Right lobe of liver (tissue), 6 donors: ENCODE data around the gene HNRNPUL2. TPM values are rescaled to one million over a fixed set of nuclear protein-coding genes. Genes with fewer than 3 reads are reported as not detected.
"Not testable (repeated sequence)": the region's sequence is repeated elsewhere in the genome, so short reads cannot be mapped to it uniquely, and the experiment has no call there.

Experiments
- ATAC-seq, 4 donors: fragments of 200-7000 bp; cut with Tn5 transposase; one replicate each; pipeline ENCODE4 v1.9.1; 2020; ENCODE audit warnings: mild to moderate bottlenecking in 4 of 4, moderate library complexity in 4 of 4
- DNase-seq, 3 donors: peaks; one replicate each; pipeline ENCODE4 v3.0.0-alpha.2; 2020
- H3K27ac ChIP-seq, 3 donors: fragments of 200-600 bp; one replicate each; pipeline ENCODE4 v1.8.0; 2022
- H3K27me3 ChIP-seq, 2 donors: fragments of 200-600 bp; one replicate each; pipeline ENCODE4 v1.8.0; 2022
- H3K36me3 ChIP-seq, 4 donors: fragments of 200-600 bp; sonication (generic) in 1 of 4; one replicate each; pipeline versions ENCODE4 v1.5.1 to v1.8.0; 2017 to 2022; ENCODE audit warnings: control low read depth in 1 of 4
- H3K4me1 ChIP-seq, 4 donors: fragments of 200-600 bp; sonication (generic) in 1 of 4; one replicate each; pipeline versions ENCODE4 v1.5.1 to v1.8.0; 2017 to 2022; ENCODE audit warnings: control low read depth in 1 of 4
- H3K4me3 ChIP-seq, 3 donors: fragments of 200-600 bp; one replicate each; pipeline ENCODE4 v1.8.0; 2022
- H3K9me3 ChIP-seq, 4 donors: fragments of 200-600 bp; sonication (generic) in 1 of 4; one replicate each; pipeline versions ENCODE4 v1.5.1 to v1.8.0; 2017 to 2022; ENCODE audit warnings: control low read depth in 1 of 4
- POLR2A ChIP-seq: fragments of 450-650 bp; IDR thresholded peaks from one replicate; pipeline ENCODE4 v1.6.1; 2017; ENCODE audit warnings: antibody characterized with exemption, mild to moderate bottlenecking
- WGBS: methylation state at CpG from one replicate; pipeline ENCODE4 v1.1.6; 2018; ENCODE audit warnings: low coverage, low lambda C conversion rate; ENCODE audit not compliant: insufficient coverage; ENCODE audit errors: missing lambda C conversion rate; 5-methylcytosine and 5-hydroxymethylcytosine counted together
- intact Hi-C, 2 donors: fragments of 100-400 bp; cut with DNase I; formaldehyde crosslinking; loops; one replicate each; pipeline versions ENCODE4 v1.11.2 to v1.14.1; 2022
- total RNA-seq, 6 experiments: library from RNA; depleted of rRNA in 2 of 6; stranded (reverse); fragments of >200 nt in 2 of 6; fragmentation: NEBNext Ultra II Directional in 3 of 6; extraction: Animal tissue kit (Norgen Biotek cat#: 25700) in 3 of 6; gene quantifications; one replicate each; pipeline versions ENCODE4 v1.1.0 to v1.2.4, GENCODE V29; 2016 to 2023
- TF ChIP-seq, protein P1 (sequence below), 4 donors: fragments of 200-600 bp in 3 of 4; fragments of 450-650 bp in 1 of 4; IDR thresholded peaks; one replicate each; pipeline versions ENCODE4 v1.5.1 to v1.8.0; 2016 to 2022; ENCODE audit warnings: antibody characterized with exemption in 4 of 4, mild to moderate bottlenecking in 2 of 4
- donor health status: DM: no; HTN: yes; CAD: no.
- donor health status: DM: no; HTN: no; CAD: no.
- donor health status: DM: no; HTN: no; CAD: no.
- donor health status: DM: no; HTN: yes; CAD: no.
- donor health status: DM: no; HTN: yes; CAD: no.

HNRNPUL2 gene
- total RNA-seq, 6 experiments from 2014 or later = 7.9 to 17.1 (median 13.3) TPM

GRCh38 chr11:62747475-62748160 lies 20.4 kb upstream of the HNRNPUL2 start:
- intact Hi-C loops = no loop called here
- WGBS = 89% methylated on average over 9 of the region's 9 CpGs
- Histone ChIP-seq H3K36me3 (peaks cover 0 to 6% (median 0%) of the 10 kb centered on the region in 4 donors), H3K9me3 (no peaks in the 10 kb centered on the region), H3K27ac (no peak overlapping the region), H3K4me1 (no peaks in the 10 kb centered on the region), H3K4me3 (no peak overlapping the region), H3K27me3 (no peaks in the 10 kb centered on the region)
- TF ChIP-seq, protein P1, sequence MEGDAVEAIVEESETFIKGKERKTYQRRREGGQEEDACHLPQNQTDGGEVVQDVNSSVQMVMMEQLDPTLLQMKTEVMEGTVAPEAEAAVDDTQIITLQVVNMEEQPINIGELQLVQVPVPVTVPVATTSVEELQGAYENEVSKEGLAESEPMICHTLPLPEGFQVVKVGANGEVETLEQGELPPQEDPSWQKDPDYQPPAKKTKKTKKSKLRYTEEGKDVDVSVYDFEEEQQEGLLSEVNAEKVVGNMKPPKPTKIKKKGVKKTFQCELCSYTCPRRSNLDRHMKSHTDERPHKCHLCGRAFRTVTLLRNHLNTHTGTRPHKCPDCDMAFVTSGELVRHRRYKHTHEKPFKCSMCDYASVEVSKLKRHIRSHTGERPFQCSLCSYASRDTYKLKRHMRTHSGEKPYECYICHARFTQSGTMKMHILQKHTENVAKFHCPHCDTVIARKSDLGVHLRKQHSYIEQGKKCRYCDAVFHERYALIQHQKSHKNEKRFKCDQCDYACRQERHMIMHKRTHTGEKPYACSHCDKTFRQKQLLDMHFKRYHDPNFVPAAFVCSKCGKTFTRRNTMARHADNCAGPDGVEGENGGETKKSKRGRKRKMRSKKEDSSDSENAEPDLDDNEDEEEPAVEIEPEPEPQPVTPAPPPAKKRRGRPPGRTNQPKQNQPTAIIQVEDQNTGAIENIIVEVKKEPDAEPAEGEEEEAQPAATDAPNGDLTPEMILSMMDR (IDR thresholded peaks at IDR 0.05) = no peak
- TF ChIP-seq POLR2A = no peak
- no peak for ATAC-seq
- DNase-seq = no peak

DNA sequence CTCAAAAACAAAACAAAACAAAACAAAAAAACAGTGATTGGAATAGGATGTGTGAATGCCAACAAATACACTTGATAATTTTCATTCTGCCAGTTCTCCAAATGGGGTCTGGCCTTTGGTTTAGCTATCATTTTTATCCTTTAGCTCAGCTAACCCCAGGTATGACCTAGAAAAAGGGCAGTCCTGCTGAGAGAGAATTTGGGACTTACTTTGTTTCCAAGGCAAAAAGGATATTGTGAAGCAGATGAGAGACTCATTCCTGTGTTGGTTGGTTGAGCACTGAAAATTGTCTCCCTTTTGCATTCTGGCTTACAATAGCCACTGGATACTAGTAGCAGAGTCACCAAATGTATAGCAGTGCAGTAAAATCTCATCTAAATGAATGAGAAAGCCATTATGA lies 9.9 kb upstream of the HNRNPUL2 start:
- Histone ChIP-seq H3K27ac (no peak overlapping the region), H3K36me3 (peaks cover 0 to 68% (median 25%) of the 10 kb centered on the region in 4 donors), H3K9me3 (no peaks in the 10 kb centered on the region), H3K4me3 (no peak overlapping the region), H3K27me3 (no peaks in the 10 kb centered on the region), H3K4me1 (no peaks in the 10 kb centered on the region)
- intact Hi-C loops = no loop called here
- ATAC-seq (no peak), DNase-seq (no peak)
- TF ChIP-seq, protein P1 (IDR thresholded peaks at IDR 0.05) = no peak
- no peak for TF ChIP-seq POLR2A

GRCh38 chr11:62732830-62733229 lies 5.6 kb upstream of the HNRNPUL2 start:
- H3K36me3 ChIP-seq = peaks cover 0 to 51% (median 15%) of the 10 kb centered on the region in 4 donors
- no peak overlapping the region for H3K4me3 ChIP-seq
- ATAC-seq (no peak), DNase-seq (no peak)
- no peak overlapping the region for H3K27ac ChIP-seq
- peaks cover 0 to 17% (median 9%) of the 10 kb centered on the region in 4 donors for H3K4me1 ChIP-seq
- 65% methylated on average over 2 of the region's 2 CpGs for WGBS
- intact Hi-C loops = no loop called here
- no peaks in the 10 kb centered on the region for H3K27me3 ChIP-seq
- TF ChIP-seq POLR2A = no peak
- TF ChIP-seq, protein P1 (IDR thresholded peaks at IDR 0.05) = peak in 2 of 4 donors; percentile 14 to 17
- no peaks in the 10 kb centered on the region for H3K9me3 ChIP-seq

DNA sequence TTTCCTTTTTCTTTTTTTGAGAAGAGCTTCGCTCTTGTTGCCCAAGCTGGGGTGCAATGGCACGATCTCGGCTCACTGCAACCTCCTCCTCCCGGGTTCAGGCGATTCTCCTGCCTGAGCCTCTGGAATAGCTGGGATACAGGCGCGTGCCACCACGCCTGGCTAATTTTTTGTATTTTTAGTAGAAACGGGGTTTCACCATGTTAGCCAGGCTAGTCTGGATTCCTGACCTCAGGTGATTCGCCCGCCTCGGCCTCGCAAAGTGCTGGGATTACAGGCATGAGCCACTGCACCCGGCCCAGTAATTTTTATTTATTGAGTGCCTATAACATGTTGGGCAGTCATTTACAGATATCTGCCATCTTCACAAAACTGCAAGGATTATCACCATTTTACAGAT lies 2.8 kb upstream of the HNRNPUL2 start:
- H3K4me3 ChIP-seq, ATAC-seq, H3K27ac ChIP-seq, DNase-seq, intact Hi-C loops, H3K27me3 ChIP-seq, H3K9me3 ChIP-seq: not testable (repeated sequence)
- H3K4me1 ChIP-seq = peaks cover 0 to 20% (median 10%) of the 10 kb centered on the region in 4 donors
- WGBS = 88% methylated on average over 8 of the region's 14 CpGs
- H3K36me3 ChIP-seq = peaks cover 0 to 30% (median 7%) of the 10 kb centered on the region in 4 donors

- Histone ChIP-seq H3K4me1 (peaks cover 0 to 31% (median 14%) of the 10 kb centered on the region in 4 donors), H3K9me3 (no peaks in the 10 kb centered on the region), H3K27ac (peak within 1 kb of the TSS; percentile 79 to 90 (median 88)), H3K4me3 (peak within 1 kb of the TSS; percentile 83 to 93 (median 84)), H3K36me3 (peaks cover 0 to 22% (median 3%) of the 10 kb centered on the region in 4 donors), H3K27me3 (no peaks in the 10 kb centered on the region)
- 1% methylated on average over 27 of the region's 29 CpGs for WGBS
- DNase-seq = peak; percentile 86 to 88 (median 87)
- intact Hi-C loops = no loop called here
- peak; percentile 65 to 76 (median 66) for ATAC-seq
- TF ChIP-seq POLR2A = peak; percentile 65
- TF ChIP-seq, protein P1 (IDR thresholded peaks at IDR 0.05) = no peak
Observed at GRCh38 chr11:62728171-62728988, 1.1 kb upstream of the HNRNPUL2 start, which contains the start of gene TTC9C. Gene TTC9C, plus strand, starts transcription at chr11:62728486. Its CDS starts 363 bp downstream, at chr11:62728849.
